ENCODE measurements around the gene PRSS3.
"Not testable (repeated sequence)": the region's sequence is repeated elsewhere in the genome, so short reads cannot be mapped to it uniquely, and the experiment has no call there.

- TF ChIP-seq CTCF, POLR2A (IDR thresholded peaks at IDR 0.05): not testable (repeated sequence)
Measured at GRCh38 chr9:33770156-33770880, 25.0 kb upstream of the PRSS3 start.
